ENCODE data around the gene LTB.
A peak's percentile ranks its signal among the peaks of the same experiment; 100 is the strongest.

LTB gene

GRCh38 chr6:31546339-31546957 is 35.8 kb downstream of the LTB start, which contains the start of gene ATP6V1G2 (continued):
- TF ChIP-seq ZNF549 (tag by site-specific recombination; IDR thresholded peaks at IDR 0.05) (no peak), ZNF239 (tag by site-specific recombination; IDR thresholded peaks at IDR 0.05) (no peak), KLF16 (tag by site-specific recombination; IDR thresholded peaks at IDR 0.05) (peak; percentile 26; the same call in 1 of the 2 replicates), ZSCAN5A (tag by site-specific recombination; IDR thresholded peaks at IDR 0.05) (no peak), ZNF623 (tag by site-specific recombination; IDR thresholded peaks at IDR 0.05) (no peak), BCL11B (tag by site-specific recombination; IDR thresholded peaks at IDR 0.05; ENCODE audit: low read depth) (no peak), HOXA7 (CRISPR knock-in tag; IDR thresholded peaks at IDR 0.05; ENCODE audit: borderline replicate concordance) (no peak), ZBTB7A (tag by site-specific recombination; IDR thresholded peaks at IDR 0.05; ENCODE audit: low read depth) (no peak), ZNF555 (tag by site-specific recombination; conservative IDR thresholded peaks at IDR 0.05) (no peak), PRDM2 (tag by site-specific recombination; IDR thresholded peaks at IDR 0.05; ENCODE audit: borderline replicate concordance) (no peak), ZNF292 (tag by site-specific recombination; IDR thresholded peaks at IDR 0.05; ENCODE audit: borderline replicate concordance, low read depth) (no peak), ZNF561 (tag by site-specific recombination; IDR thresholded peaks at IDR 0.05; ENCODE audit: borderline replicate concordance) (0 out of 2 replicates have a peak, but pooled peaks have one; percentile 39), ZNF362 (tag by site-specific recombination; IDR thresholded peaks at IDR 0.05) (no peak), ZSCAN30 (tag by site-specific recombination; IDR thresholded peaks at IDR 0.05) (peak; percentile 97; the same call in 1 of the 2 replicates), KLF9 (tag by site-specific recombination; IDR thresholded peaks at IDR 0.05; ENCODE audit: low read depth) (0 out of 2 replicates have a peak, but pooled peaks have one; percentile 12), ZFP3 (tag by site-specific recombination; IDR thresholded peaks at IDR 0.05; ENCODE audit: low read depth) (no peak), GLIS2 (tag by site-specific recombination; IDR thresholded peaks at IDR 0.05) (peak; percentile 75), TCF7L2 (IDR thresholded peaks at IDR 0.05; ENCODE audit: borderline replicate concordance, low read depth, low read length) (no peak), ZNF26 (tag by site-specific recombination; IDR thresholded peaks at IDR 0.05) (no peak), ZNF404 (tag by site-specific recombination; IDR thresholded peaks at IDR 0.05) (no peak), ZNF280D (tag by site-specific recombination; IDR thresholded peaks at IDR 0.05) (no peak)
- TF ChIP-seq, protein P1, sequence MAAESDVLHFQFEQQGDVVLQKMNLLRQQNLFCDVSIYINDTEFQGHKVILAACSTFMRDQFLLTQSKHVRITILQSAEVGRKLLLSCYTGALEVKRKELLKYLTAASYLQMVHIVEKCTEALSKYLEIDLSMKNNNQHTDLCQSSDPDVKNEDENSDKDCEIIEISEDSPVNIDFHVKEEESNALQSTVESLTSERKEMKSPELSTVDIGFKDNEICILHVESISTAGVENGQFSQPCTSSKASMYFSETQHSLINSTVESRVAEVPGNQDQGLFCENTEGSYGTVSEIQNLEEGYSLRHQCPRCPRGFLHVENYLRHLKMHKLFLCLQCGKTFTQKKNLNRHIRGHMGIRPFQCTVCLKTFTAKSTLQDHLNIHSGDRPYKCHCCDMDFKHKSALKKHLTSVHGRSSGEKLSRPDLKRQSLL (tag by site-specific recombination; IDR thresholded peaks at IDR 0.05), result no peak
- TF ChIP-seq, protein P2, sequence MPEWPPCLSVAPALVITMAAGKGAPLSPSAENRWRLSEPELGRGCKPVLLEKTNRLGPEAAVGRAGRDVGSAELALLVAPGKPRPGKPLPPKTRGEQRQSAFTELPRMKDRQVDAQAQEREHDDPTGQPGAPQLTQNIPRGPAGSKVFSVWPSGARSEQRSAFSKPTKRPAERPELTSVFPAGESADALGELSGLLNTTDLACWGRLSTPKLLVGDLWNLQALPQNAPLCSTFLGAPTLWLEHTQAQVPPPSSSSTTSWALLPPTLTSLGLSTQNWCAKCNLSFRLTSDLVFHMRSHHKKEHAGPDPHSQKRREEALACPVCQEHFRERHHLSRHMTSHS (tag by site-specific recombination; IDR thresholded peaks at IDR 0.05), result no peak

Data from HEK293 (cell line).